ENCODE data around the gene POPDC3.

Gene POPDC3

DNA sequence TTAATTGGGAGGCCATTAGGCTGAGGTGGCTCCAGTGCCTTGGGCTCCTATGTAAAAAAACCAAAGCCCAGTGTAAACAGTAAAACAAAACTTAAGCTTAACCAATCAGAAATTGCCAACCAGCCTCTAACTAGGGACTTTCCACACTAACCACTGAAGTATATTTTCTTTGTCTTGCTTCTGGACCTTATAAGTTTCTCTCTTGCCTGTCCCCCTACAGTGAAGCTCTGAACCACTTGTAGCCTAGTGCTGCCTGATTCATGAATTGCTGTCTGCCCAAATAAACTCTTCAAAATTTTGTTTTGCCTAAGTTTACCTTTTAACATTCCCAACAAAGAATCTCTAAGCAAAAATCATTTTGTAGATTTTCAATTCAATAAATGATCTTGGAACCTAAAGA is 28.2 kb downstream of the POPDC3 start:
- no peak for DNase-seq (ENCODE audit: low read depth in 2 of 2)

DNA sequence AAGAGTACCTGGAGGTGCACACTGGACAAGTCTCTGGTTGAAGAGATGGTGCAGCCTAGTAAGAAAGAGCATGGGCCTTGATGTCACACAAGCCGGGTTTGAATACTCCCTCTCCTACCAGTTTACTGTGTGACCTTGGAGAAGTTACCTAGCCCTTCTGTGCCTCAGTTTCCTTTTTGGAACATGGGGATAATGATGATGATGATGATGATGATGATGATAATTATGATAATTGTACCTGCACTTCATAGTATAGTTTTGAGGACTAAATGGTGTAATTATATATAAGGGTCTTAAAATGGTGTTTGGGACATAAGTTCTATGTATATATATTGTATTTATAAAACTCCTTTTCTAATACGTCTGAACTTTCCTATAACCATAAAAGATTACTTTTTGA is 41.7 kb downstream of the POPDC3 start:
- no peak for DNase-seq (ENCODE audit: low read depth in 2 of 2)

DNA sequence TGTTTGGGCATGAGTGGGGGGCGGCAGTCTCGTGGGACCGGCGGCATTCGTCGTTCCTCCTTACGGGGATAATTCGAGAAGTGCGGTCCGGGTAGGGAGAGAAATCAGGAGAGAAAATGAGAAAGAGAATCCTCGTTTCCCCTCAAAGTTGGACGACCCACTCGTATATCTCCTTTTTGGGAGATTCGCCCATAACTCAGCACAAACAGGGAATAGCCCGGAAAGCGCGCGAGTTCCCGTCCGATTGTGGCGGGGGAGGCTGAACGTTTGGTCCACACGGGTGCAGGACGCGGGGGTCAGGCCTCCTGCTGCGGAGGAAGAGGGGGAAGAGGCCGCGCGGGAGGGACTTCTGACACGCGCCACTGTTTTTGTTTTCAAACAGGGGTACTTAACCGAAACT is 42.4 kb downstream of the POPDC3 start:
- DNase-seq (ENCODE audit: low read depth in 2 of 2) = no peak

DNA sequence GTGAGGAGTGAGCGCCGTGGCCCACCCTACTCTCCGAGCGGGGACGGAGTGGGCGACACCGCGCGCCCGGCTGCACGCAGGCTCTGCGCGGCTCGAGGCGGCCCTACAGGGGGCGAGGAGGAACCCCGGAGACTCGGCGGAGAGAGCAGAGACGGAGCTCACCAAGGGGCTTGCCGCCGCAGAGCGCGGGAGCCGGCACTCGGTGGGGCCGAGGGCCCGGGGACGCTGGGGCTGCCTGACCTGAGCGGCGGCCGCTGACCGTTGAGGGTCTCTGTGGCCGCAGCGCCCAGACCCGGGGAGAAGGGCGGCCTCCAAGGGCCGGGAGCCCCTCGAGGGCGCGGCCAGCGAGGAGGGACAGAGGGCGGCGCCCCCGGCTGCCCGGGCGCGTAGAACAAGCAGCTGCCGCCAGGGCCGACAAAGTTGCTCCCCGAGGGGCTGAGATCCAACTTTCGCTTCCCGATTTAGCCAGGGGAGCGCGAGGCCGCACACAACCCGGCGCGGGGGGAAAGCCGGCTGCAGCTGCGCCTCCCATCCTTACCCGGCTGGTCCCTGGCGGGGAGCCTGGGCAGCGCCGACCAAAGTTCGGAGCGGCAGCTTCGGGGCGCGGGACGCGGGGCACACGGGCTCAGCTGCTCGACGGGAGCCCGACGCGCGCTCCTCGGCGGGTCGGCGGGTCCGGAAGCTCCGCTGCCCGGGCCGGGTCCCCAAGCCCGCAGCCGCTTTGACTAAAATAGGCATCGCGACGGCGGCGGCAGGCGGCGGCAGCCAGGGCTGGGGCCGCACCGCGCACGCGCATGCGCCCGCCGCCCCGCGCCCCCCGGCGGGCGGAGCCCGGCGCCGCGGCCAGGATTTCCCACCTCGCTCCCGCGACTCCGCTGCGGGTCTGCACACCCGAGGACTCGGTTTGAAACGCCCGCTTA is 43.1 kb downstream of the POPDC3 start:
- DNase-seq (ENCODE audit: low read depth in 2 of 2) = no peak

DNA sequence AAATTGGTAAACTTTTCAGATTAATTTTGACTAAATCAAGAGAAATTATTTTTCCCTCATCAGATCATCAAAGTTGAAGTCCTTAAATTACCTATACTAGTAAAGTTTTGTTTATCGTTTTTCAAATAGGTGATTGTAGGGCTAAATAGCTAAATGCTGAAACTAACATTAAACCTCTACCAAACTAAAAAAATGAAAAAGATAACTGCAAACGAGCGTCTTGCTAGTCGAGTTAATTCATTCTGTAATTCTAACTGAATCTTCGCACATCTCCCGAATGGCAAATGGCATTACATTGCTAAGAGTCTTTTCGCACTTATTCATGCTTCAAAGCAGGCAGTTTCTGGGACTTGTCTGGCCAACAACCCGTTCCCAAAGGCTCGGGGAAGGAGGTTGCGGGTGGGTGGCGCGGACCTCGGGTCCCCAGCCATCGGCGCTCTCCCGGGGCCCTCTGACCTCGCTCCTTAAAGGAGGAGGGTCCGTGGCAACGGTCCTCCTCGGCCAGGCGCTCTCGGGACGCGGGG is 43.8 kb downstream of the POPDC3 start:
- DNase-seq (ENCODE audit: low read depth in 2 of 2) = no peak

DNA sequence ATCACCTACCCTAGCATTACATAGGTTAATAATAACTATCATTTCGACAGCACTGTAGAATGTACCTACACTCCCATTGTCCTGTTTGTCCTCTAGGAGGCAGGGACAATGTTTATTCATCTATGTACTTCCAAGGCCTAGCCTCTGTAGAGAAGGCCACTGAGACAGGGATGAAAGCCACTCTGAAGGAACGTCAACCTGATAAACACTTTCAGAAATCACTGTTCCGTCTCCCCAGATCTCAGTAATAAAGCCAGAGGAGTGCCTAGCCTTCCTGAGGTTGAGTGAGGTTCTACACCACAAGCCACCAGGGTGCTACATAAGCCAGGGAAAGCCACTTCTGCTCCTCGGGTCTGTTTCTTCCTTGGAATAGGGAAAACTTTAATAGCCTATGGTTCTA is 44.8 kb downstream of the POPDC3 start:
- no peak for DNase-seq (ENCODE audit: low read depth in 2 of 2)

DNA sequence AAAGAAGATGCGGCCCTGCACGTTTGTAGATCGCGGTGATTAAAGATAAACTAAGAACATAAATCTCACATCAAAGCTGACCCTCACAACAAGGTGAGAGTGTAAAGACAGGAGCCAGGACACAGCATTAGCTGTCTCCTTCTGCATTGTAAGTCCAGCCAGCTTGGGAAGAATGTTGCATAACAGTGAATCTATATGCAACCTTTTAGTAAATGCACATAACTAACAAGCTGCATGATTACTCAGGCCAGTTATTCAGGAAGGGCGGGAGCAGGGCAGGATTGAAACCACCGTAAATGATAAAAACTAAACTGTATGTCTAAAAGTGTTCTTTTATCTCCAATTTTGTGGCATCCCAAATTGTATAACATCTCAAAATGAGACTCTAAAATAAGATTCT is 57.1 kb downstream of the POPDC3 start:
- no peak for DNase-seq (ENCODE audit: low read depth in 2 of 2)

DNA sequence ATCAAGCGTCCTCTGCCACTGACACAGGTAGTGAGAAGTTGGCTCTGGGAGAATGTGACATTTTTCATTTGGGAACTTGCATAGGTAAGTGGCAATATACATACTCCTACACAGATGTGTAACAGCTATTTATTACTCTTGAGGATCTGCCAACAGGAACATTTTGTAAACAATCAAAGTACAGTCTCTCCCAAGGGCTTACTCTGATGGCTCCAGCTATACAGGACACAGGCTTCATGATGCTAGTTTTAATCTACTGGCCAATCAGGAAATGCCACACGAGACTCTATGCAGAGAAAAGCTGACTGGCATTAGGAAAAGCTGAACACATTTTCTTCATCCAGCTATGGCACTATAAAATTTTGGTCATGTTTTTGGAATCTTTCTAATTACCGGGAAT is 57.8 kb downstream of the POPDC3 start:
- DNase-seq (ENCODE audit: low read depth in 2 of 2) = no peak

DNA sequence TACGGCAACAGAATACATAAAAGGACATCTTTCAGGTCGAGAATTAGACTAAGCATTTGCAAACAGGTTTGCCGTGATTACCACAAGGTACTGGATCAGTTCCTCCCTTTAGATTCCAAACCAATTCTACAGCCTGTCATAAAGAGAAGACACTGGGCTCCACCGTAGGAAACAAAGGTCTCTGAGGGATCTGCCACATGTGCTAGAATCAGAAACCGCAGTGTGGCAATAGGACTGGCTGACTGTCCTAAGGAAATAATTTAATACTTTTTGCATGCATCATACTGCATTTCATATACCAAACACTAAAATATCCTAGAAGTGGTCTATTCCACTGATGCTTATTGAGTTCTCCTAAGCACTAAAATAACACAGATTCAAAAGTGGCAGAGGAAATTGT is 59.2 kb downstream of the POPDC3 start:
- DNase-seq (ENCODE audit: low read depth in 2 of 2) = no peak

DNA sequence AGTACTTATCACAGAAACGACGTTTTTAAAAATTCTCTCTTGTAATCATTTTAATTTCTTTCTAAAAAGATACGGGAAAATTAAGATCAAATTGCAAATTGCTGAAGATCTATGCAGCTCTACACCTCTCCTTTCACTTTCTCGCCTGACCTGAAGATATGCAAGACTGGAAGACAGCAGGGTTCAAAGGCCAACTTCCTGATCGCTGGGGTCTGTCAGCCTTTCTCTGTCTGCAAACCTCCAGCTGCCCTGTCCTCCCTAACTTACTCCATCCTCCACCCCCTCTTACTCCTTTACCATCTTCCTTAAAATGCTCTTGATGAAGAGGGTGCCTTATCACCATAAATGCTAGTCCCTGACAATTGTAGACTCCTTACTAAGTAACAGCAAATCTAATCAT is 63.7 kb downstream of the POPDC3 start:
- DNase-seq (ENCODE audit: low read depth in 2 of 2) = no peak

DNA sequence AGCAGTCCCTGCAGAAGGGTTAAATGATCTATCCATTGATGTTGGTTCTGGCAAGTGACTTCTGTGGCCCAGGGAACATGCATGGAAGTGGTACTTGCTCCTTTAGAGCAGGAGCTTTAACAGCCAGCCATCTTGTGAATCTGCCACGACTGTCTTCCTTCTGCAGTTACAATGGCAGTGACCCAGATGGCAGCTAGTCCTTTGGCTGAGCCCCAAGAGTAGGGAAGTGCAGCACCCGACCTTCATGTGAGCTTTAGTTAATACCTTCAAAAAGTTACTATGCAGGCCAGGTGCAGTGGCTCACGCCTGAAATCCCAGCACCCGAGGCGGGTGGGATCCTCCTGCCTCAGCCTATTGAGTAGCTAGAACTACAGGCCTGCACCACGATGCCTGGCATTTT is 66.4 kb downstream of the POPDC3 start:
- no peak for DNase-seq (ENCODE audit: low read depth in 2 of 2)

DNA sequence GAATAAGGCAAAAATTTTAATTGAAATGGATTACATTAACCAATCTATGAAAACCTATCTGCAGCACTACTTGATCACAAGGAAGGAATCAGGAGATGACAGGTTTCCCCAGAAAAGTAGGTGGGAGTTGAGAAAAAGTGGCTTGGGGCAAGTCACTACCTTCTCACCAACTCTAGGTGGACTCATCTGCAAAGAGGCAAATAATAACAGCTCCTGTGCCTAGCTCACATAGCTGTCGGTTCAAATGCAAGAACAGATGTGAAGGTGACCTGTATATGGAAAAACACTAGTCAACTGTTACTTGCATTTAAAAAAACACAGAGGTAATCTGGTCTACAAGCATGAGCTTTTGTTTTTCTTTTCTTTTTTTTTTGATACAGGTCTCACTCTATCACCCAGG is 67.2 kb downstream of the POPDC3 start:
- no peak for DNase-seq (ENCODE audit: low read depth in 2 of 2)

DNA sequence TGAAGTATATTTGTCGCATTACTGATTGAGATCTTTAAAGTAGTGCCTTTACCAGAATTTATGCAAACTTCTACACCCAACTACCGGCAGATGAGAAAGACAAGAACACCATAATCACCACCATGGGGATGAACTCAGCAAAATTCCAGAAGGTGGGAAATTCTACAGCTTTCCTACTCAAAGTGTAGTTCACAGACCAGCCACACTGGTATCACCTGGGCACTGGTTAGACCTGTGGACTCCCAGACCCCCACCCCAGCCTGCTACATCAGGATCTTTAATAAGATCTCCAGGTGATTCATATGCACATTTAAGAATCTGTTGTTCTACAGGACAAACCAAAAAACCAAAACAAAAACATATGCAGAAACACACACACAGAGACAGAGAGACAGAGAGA is 67.9 kb downstream of the POPDC3 start:
- no peak for DNase-seq (ENCODE audit: low read depth in 2 of 2)

DNA sequence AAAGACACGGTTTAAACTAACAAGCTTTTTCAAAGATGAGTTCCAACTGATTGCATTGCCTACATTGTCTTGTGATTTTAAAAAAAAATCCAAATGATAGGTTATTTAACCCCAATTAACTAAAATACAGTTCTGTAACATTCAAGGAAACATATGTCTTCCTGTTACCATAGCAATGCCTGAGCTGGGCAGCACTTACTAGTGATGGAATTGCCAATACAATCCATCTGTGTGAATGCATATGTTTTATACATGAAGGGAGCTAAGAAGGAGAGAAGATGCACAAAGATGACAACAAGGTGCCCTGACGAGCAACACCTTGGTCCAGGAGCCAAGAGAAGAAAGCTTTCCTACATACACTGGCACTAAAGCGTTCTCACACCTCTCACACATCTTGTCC is 68.7 kb downstream of the POPDC3 start:
- no peak for DNase-seq (ENCODE audit: low read depth in 2 of 2)

DNA sequence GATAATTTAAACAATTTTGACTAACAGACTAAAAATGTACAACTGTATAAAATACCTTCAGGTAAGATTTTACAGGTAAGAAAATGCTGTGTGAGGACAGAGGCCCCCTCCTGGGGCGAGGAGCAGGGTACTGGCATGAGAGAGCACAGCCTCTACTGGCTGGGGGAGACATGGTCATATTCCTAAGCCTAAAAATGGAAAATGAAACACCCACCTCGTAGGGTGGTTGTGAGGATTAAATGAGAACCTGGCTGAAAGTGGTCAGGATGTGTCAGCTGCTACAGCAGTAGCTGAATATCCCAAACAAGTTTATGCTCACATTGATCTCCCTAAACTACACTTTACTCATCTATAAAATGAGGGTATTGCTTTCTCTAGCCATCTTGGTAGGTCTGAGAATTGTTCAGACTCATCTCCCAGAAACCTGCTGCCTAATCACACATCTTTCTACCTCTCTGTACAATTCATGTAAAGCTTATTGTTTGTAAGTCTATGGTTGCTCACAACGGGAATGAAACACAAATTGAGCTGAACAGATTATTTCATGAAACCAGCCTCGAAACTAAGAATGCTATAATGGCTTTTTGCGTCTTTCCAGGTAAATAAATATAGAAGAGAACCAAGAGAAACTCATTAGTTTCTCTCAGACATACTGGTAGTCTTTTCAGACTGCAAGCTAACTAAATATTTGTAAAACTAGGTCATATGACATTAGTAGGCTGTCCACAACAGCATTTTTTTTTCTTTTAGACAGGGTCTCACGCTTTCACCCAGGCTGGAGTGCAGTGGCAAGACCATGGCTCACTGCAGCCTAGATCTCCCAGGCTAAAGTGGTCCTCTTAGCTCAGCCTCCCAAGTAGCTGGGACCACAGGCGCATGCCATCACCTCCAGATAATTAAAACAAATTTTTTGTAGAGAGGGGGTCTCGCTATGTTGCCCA is 69.6 kb downstream of the POPDC3 start:
- DNase-seq (ENCODE audit: low read depth in 2 of 2) = no peak

DNA sequence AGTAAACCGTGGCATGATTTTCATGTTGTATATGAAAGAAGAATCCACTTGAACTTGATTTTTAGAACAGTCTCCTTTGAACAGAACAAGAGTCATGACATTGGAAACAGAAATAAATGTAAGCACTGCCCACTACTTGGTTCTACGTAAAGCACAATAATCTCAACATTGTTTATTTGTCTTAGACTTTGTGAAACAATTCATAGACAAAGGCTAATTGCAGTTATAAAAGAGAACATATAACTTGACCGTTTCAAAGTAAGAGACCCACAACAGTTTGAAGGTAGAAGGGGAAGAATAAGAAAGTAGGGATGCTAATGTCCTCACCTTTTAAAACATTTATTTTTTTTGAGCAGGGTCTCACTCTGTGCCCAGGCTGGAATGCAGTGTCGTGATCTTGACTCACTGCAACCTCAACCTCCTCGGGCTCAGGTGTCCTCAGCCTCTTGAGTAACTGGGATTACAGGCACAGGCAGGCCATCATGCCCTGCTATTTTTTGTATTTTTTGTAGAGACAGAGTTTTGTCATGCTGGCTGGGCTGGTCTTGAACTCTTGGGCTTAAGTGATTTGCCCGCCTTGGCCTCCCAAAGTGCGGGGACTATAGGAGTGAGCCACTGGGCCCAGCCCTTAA is 71.1 kb downstream of the POPDC3 start:
- no peak for DNase-seq (ENCODE audit: low read depth in 2 of 2)

Data from stimulated activated CD8-positive, alpha-beta memory T cell treated with anti-CD3 and anti-CD28 coated beads, Interleukin-7, amount 100 ng/mL, for 1 hour (primary cell).